ENCODE measurements around the gene SFXN5.

SFXN5 gene

GRCh38 chr2:72940361-72940760 is 131.2 kb downstream of the SFXN5 start:
- DNase-seq (ENCODE audit: low spot score), result no peak

- no peak for DNase-seq (ENCODE audit: low spot score)
These were observed 133.1 kb downstream of the SFXN5 start for GRCh38 chr2:72938455-72938854.

GRCh38 chr2:72937356-72937669 is 134.2 kb downstream of the SFXN5 start:
- no peak for DNase-seq (ENCODE audit: low spot score)

GRCh38 chr2:72936660-72937355 is 134.7 kb downstream of the SFXN5 start:
- DNase-seq (ENCODE audit: low spot score), result no peak

GRCh38 chr2:72935611-72935957 is 135.9 kb downstream of the SFXN5 start:
- DNase-seq (ENCODE audit: low spot score), result no peak

- no peak for DNase-seq (ENCODE audit: low spot score)
These were observed 136.6 kb downstream of the SFXN5 start for GRCh38 chr2:72934683-72935610.

GRCh38 chr2:72933646-72934151 is 137.8 kb downstream of the SFXN5 start:
- no peak for DNase-seq (ENCODE audit: low spot score)

GRCh38 chr2:72933207-72933606 is 138.3 kb downstream of the SFXN5 start:
- DNase-seq (ENCODE audit: low spot score), result no peak

- no peak for DNase-seq (ENCODE audit: low spot score)
These were observed 138.7 kb downstream of the SFXN5 start for GRCh38 chr2:72932805-72933204.

- no peak for DNase-seq (ENCODE audit: low spot score)
These were observed 139.3 kb downstream of the SFXN5 start for GRCh38 chr2:72932045-72932740.

- no peak for DNase-seq (ENCODE audit: low spot score)
These were observed 140.1 kb downstream of the SFXN5 start for GRCh38 chr2:72931280-72931910.

- DNase-seq (ENCODE audit: low spot score), result no peak
These were observed 142.5 kb downstream of the SFXN5 start for GRCh38 chr2:72929010-72929409.

- DNase-seq (ENCODE audit: low spot score), result no peak
These were observed 143.6 kb downstream of the SFXN5 start for GRCh38 chr2:72927619-72928550.

GRCh38 chr2:72926811-72927465 is 144.6 kb downstream of the SFXN5 start:
- no peak for DNase-seq (ENCODE audit: low spot score)

GRCh38 chr2:72926368-72926767 is 145.1 kb downstream of the SFXN5 start:
- DNase-seq (ENCODE audit: low spot score), result no peak

- no peak for DNase-seq (ENCODE audit: low spot score)
These were observed 146.1 kb downstream of the SFXN5 start for GRCh38 chr2:72925328-72925943.

GRCh38 chr2:72924353-72925240 is 146.9 kb downstream of the SFXN5 start:
- DNase-seq (ENCODE audit: low spot score), result no peak

GRCh38 chr2:72923833-72924352 is 147.6 kb downstream of the SFXN5 start:
- DNase-seq (ENCODE audit: low spot score), result no peak

GRCh38 chr2:72921853-72922252 is 149.7 kb downstream of the SFXN5 start:
- DNase-seq (ENCODE audit: low spot score), result no peak

All from COLO829 (cell line).